Activated CD8-positive, alpha-beta T cell treated with anti-CD3 and anti-CD28 coated beads for 36 hours (primary cell): ENCODE data around the gene WNT7B. TPM values are rescaled to one million over a fixed set of nuclear protein-coding genes. Genes with fewer than 3 reads are reported as not detected.

Source experiments
- ATAC-seq: fragments of 200-7000 bp; cut with Tn5 transposase; one replicate; pipeline ENCODE4 v1.10.0; 2021; ENCODE audit warnings: mild to moderate bottlenecking, moderate library complexity
- CTCF ChIA-PET: fragments of 350-600 bp; sonication (Branson Sonifier 250); formaldehyde crosslinking; loops from one replicate; lab custom pipeline; 2021; ENCODE audit warnings: antibody characterized with exemption; lab: Charles Lee
- POLR2A ChIA-PET: fragments of 350-600 bp; sonication (Branson Sonifier 250); formaldehyde crosslinking; loops from one replicate; lab custom pipeline; 2021; ENCODE audit warnings: antibody characterized with exemption; lab: Charles Lee
- DNase-seq: peaks from one replicate; pipeline ENCODE4 v3.0.0-alpha.2; 2020
- H3K27ac Mint-ChIP-seq: one replicate; pipeline ENCODE4 v1.8.0; 2021; ENCODE audit warnings: mild to moderate bottlenecking, mixed read lengths
- H3K27me3 Mint-ChIP-seq: one replicate; pipeline ENCODE4 v1.8.0; 2021; ENCODE audit warnings: mixed read lengths
- H3K36me3 Mint-ChIP-seq: one replicate; pipeline ENCODE4 v1.8.0; 2021; ENCODE audit warnings: low read depth, mixed read lengths
- H3K4me1 Mint-ChIP-seq: one replicate; pipeline ENCODE4 v1.8.0; 2021; ENCODE audit warnings: low read depth, mixed read lengths
- H3K4me3 Mint-ChIP-seq: one replicate; pipeline ENCODE4 v1.8.0; 2021; ENCODE audit warnings: mild to moderate bottlenecking, moderate library complexity, mixed read lengths
- H3K9me3 Mint-ChIP-seq: one replicate; pipeline ENCODE4 v1.8.0; 2021; ENCODE audit warnings: mixed read lengths
- CTCF ChIP-seq: fragments of 200-600 bp; IDR thresholded peaks from one replicate; pipeline ENCODE4 v1.8.0; 2022; ENCODE audit warnings: antibody characterized with exemption, mild to moderate bottlenecking
- intact Hi-C: fragments of 100-400 bp; cut with micrococcal nuclease; formaldehyde crosslinking; loops from one replicate; pipeline ENCODE4 v1.10.0; 2022
- total RNA-seq, 2 experiments: library from RNA; stranded (reverse); gene quantifications; one replicate each; pipeline ENCODE4 v1.2.3, GENCODE V29; 2021

The WNT7B gene
- total RNA-seq, 2 experiments from 2014 or later = not detected

DNA sequence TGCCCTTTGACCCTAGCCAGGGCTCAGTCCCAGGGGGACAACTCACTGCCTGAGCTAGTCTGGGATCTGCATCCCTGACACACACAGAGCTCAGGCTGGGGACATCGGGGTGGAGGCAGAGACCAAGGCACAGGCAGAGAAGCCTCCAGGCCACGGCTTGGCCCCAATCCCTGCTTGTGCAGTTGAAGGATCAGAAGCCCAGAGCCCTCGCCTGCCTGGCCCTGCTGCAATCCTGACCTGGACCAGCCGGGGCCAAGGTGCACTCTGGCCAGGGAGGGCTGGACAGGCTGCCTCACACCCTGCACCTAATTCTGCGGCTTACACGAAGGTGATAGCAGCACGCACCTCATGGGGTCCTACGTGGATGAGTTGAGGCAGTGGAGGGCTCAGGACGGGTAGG lies 34.6 kb downstream of the WNT7B start:
- CTCF ChIA-PET = no interaction called here
- H3K36me3 Mint-ChIP-seq = no peaks in the 10 kb centered on the region
- no peak overlapping the region for H3K27ac Mint-ChIP-seq
- no peak overlapping the region for H3K4me3 Mint-ChIP-seq
- H3K4me1 Mint-ChIP-seq = no peaks in the 10 kb centered on the region
- no peak for TF ChIP-seq CTCF
- ATAC-seq = no peak
- no peaks in the 10 kb centered on the region for H3K27me3 Mint-ChIP-seq
- no peak for DNase-seq
- H3K9me3 Mint-ChIP-seq = no peaks in the 10 kb centered on the region
- intact Hi-C loops = no loop called here
- POLR2A ChIA-PET = no interaction called here

GRCh38 chr22:45938913-45939312 lies 38.0 kb downstream of the WNT7B start:
- TF ChIP-seq CTCF = no peak
- intact Hi-C loops = no loop called here
- ATAC-seq = no peak
- DNase-seq = no peak
- no peaks in the 10 kb centered on the region for H3K9me3 Mint-ChIP-seq
- no peak overlapping the region for H3K4me3 Mint-ChIP-seq
- H3K36me3 Mint-ChIP-seq = no peaks in the 10 kb centered on the region
- CTCF ChIA-PET = no interaction called here
- H3K27ac Mint-ChIP-seq = no peak overlapping the region
- POLR2A ChIA-PET = no interaction called here
- H3K4me1 Mint-ChIP-seq = no peaks in the 10 kb centered on the region
- H3K27me3 Mint-ChIP-seq = peaks cover 3% of the 10 kb centered on the region

DNA sequence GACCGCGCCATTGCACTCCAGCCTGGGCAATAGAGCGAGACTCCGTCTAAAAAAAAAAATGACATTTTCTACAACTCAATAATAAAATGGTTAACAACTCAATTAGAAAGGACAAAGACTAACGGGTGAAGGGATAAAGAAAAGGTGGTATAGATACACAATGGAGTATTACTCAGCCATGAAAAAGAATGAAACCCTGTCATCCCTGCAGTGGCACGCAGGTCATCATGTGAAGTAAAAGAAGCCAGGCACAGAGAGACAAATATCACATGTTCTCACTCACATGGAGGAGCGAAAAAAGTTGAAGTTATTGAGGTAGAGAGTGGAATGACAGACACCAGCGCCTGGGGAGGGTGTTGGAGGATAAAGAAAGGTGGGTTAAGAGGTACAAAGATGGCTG lies 39.0 kb downstream of the WNT7B start:
- no peak for TF ChIP-seq CTCF
- Mint-ChIP-seq H3K4me1 (no peaks in the 10 kb centered on the region), H3K4me3 (no peak overlapping the region), H3K36me3 (no peaks in the 10 kb centered on the region), H3K27me3 (peaks cover 7% of the 10 kb centered on the region), H3K27ac (no peak overlapping the region), H3K9me3 (no peaks in the 10 kb centered on the region)
- ChIA-PET POLR2A (no interaction called here), CTCF (no interaction called here)
- no peak for DNase-seq
- intact Hi-C loops = no loop called here
- no peak for ATAC-seq

GRCh38 chr22:45935573-45935972 lies 41.4 kb downstream of the WNT7B start:
- DNase-seq (no peak), ATAC-seq (no peak)
- no peaks in the 10 kb centered on the region for H3K4me1 Mint-ChIP-seq
- H3K27ac Mint-ChIP-seq = no peak overlapping the region
- TF ChIP-seq CTCF = no peak
- no peaks in the 10 kb centered on the region for H3K36me3 Mint-ChIP-seq
- CTCF ChIA-PET = no interaction called here
- intact Hi-C loops = no loop called here
- H3K4me3 Mint-ChIP-seq = no peak overlapping the region
- H3K27me3 Mint-ChIP-seq = peaks cover 16% of the 10 kb centered on the region
- POLR2A ChIA-PET = no interaction called here
- H3K9me3 Mint-ChIP-seq = no peaks in the 10 kb centered on the region

DNA sequence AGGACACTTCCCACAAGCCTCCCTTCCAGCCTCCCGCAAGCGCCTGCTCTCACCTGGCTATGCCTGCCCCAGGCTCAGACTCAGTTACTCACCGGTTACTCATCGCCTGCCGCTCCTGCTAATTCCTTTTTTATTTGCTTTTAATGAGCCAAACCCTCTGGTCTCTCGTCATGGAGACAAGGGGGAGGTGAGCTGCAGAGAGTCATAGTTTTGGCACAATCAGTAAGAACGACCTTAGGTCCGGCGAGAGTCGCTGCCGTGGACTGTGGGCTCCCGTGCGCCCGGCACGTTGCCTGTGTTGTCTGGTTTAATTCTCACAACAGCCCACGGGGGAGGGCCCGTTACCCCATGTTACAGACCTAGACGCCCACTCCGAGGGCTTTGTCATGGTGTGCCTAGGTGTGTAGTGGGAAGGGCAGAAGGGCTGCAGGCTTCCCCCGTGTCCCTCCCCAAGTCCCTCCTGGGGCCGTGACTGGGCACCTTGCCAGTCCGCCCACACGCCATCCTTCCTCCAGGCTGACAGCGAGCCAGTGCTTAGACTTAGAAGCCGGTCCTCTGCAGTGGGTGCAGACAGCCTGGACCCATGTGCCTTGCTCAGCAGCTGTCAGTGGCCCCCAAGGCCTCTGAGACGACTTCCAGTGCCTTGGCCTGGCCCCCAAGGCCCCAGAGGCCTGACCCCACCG lies 42.2 kb downstream of the WNT7B start:
- ChIA-PET CTCF (no interaction called here), POLR2A (interaction anchor here (0.5 kb wide), 1 partner anchor 23 kb away, joined by 3 read pairs; no protein-coding TSS in a partner anchor)
- Mint-ChIP-seq H3K4me1 (no peaks in the 10 kb centered on the region), H3K4me3 (no peak overlapping the region), H3K27ac (no peak overlapping the region), H3K9me3 (no peaks in the 10 kb centered on the region), H3K27me3 (peaks cover 16% of the 10 kb centered on the region), H3K36me3 (no peaks in the 10 kb centered on the region)
- no peak for ATAC-seq
- intact Hi-C loops = no loop called here
- no peak for TF ChIP-seq CTCF
- DNase-seq = peak; percentile 3
